Activated T-helper 1 cell treated with anti-CD3 and anti-CD28 coated beads, Interleukin-12 subunit alpha, Interleukin-12 subunit beta, Interleukin-2, Interleukin-4 antibody, amounts not matched to agents 30 ng/mL and 10 ng/mL and 1 ng/mL, durations not matched to agents 14 hours and 24 hours and 36 hours (primary cell): ENCODE measurements around the gene RDH14. TPM values are rescaled to one million over a fixed set of nuclear protein-coding genes. Genes with fewer than 3 reads are reported as not detected.
A peak's percentile ranks its signal among the peaks of the same experiment; 100 is the strongest.

Experiments used
- DNase-seq: peaks from one replicate; pipeline ENCODE4 v3.0.0; 2021; ENCODE audit warnings: low spot score
- H3K27ac Mint-ChIP-seq: one replicate; pipeline ENCODE4 v1.8.0; 2021; ENCODE audit warnings: mild to moderate bottlenecking, mixed read lengths
- H3K27me3 Mint-ChIP-seq: one replicate; pipeline ENCODE4 v1.8.0; 2022; ENCODE audit warnings: mild to moderate bottlenecking, moderate library complexity, mixed read lengths; ENCODE audit not compliant: insufficient read depth
- H3K36me3 Mint-ChIP-seq: one replicate; pipeline ENCODE4 v1.8.0; 2021; ENCODE audit warnings: low read depth, mixed read lengths
- H3K4me1 Mint-ChIP-seq: one replicate; pipeline ENCODE4 v1.8.0; 2021; ENCODE audit warnings: low read depth, mixed read lengths
- H3K4me3 Mint-ChIP-seq: one replicate; pipeline ENCODE4 v1.8.0; 2021; ENCODE audit warnings: mild to moderate bottlenecking, moderate library complexity, mixed read lengths
- H3K9me3 Mint-ChIP-seq: one replicate; pipeline ENCODE4 v1.8.0; 2021; ENCODE audit warnings: mixed read lengths
- intact Hi-C: fragments of 100-400 bp; cut with micrococcal nuclease; formaldehyde crosslinking; loops from one replicate; pipeline ENCODE4 v1.15.1; 2024
- total RNA-seq: library from RNA; stranded (reverse); gene quantifications from 2 replicates; pipeline ENCODE4 v1.2.3, GENCODE V29; 2022

Gene RDH14
- total RNA-seq, 1 donor from 2014 or later = 14.5 TPM

- no peak overlapping the region for H3K4me3 Mint-ChIP-seq
- intact Hi-C loops = no loop called here
- no peaks in the 10 kb centered on the region for H3K9me3 Mint-ChIP-seq
- peaks cover 4% of the 10 kb centered on the region for H3K27me3 Mint-ChIP-seq
- H3K36me3 Mint-ChIP-seq = no peaks in the 10 kb centered on the region
- H3K27ac Mint-ChIP-seq = no peak overlapping the region
- no peak for DNase-seq
- no peaks in the 10 kb centered on the region for H3K4me1 Mint-ChIP-seq
Measured at GRCh38 chr2:18527822-18528221, 32.6 kb downstream of the RDH14 start.

GRCh38 chr2:18527326-18527725 lies 33.1 kb downstream of the RDH14 start:
- DNase-seq = no peak
- intact Hi-C loops = no loop called here
- no peak overlapping the region for H3K4me3 Mint-ChIP-seq
- H3K27ac Mint-ChIP-seq = no peak overlapping the region
- H3K4me1 Mint-ChIP-seq = no peaks in the 10 kb centered on the region
- H3K36me3 Mint-ChIP-seq = no peaks in the 10 kb centered on the region
- H3K9me3 Mint-ChIP-seq = no peaks in the 10 kb centered on the region
- H3K27me3 Mint-ChIP-seq = peaks cover 4% of the 10 kb centered on the region

DNA sequence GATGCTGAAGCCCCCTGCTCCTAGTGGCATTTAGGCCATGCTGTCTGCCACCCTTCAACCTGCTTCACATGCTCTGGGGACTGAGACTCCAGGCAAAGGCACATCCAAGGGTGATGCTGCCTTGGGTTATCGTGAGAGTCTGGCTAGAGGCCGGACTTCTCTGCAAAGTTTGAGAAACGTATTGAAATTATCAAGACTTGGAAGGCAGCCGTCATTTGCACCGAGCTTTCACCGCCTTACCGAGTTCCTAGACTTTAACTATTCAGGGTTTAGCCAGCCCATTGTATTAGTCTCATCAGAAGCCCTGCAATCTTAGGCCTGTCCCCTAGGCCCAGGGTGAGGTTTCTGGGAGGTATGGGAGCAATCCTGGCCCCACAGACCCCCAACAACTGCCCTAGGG lies 34.0 kb downstream of the RDH14 start:
- no peak overlapping the region for H3K27ac Mint-ChIP-seq
- intact Hi-C loops = no loop called here
- no peak for DNase-seq
- H3K9me3 Mint-ChIP-seq = no peaks in the 10 kb centered on the region
- H3K27me3 Mint-ChIP-seq = peaks cover 6% of the 10 kb centered on the region
- no peaks in the 10 kb centered on the region for H3K36me3 Mint-ChIP-seq
- no peaks in the 10 kb centered on the region for H3K4me1 Mint-ChIP-seq
- no peak overlapping the region for H3K4me3 Mint-ChIP-seq

DNA sequence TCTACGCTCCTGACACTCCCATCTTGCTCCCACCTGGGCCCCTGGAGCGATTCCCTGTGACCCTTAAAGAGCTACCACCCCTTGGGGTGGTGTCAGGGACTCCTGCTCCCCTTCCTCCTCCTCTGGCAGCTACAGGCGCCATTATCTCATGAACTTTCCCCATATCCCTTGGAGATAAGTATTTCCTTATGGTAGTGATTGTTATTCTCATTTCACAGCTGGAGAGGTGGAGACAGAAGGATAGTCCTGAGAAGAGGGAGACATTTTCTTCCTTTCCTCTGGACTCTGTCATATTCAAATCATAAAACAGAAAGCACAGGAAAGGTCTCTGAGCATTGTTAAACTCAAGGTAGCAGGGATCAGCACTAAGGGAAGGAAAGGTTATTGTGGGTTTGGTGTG lies 34.6 kb downstream of the RDH14 start:
- no peaks in the 10 kb centered on the region for H3K4me1 Mint-ChIP-seq
- no peaks in the 10 kb centered on the region for H3K36me3 Mint-ChIP-seq
- H3K27ac Mint-ChIP-seq = no peak overlapping the region
- intact Hi-C loops = no loop called here
- H3K4me3 Mint-ChIP-seq = no peak overlapping the region
- no peak for DNase-seq
- no peaks in the 10 kb centered on the region for H3K9me3 Mint-ChIP-seq
- peaks cover 6% of the 10 kb centered on the region for H3K27me3 Mint-ChIP-seq

- intact Hi-C loops = no loop called here
- no peak for DNase-seq
- Mint-ChIP-seq H3K27me3 (peaks cover 4% of the 10 kb centered on the region), H3K4me1 (no peaks in the 10 kb centered on the region), H3K36me3 (no peaks in the 10 kb centered on the region), H3K9me3 (no peaks in the 10 kb centered on the region), H3K4me3 (no peak overlapping the region), H3K27ac (no peak overlapping the region)
Measured at GRCh38 chr2:18525236-18525635, 35.2 kb downstream of the RDH14 start.

DNA sequence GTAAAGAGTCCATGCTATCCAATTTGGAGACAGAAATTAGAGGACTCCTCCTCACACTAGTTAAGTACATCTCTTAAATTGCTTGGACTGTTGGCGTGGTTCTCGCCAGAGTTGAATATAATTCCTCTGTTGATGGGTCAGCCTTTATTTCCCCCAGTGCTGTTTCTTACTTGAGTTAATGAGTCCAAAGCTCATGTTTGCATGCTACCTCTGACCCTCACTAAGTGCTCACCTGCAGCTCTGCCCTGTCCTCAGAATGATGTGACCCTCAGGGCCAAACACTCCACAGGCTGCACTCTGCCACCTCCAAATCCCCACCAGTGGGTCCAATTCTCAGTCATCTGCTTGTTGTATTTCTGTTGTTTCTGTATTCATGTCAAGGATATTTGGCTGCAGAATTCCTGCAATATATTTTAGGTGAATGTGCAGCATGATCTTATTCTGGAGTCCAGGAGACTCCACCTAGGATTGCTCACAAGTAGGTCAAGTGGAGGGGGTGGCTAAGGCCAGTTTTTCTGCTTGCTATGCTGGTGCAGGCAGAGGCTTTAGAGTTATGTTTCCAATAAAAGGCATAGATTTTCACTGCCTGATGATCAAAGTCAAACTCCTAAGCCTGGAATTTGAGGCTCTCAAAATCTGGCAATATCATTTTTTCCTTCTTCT lies 37.8 kb downstream of the RDH14 start:
- Mint-ChIP-seq H3K4me3 (no peak overlapping the region), H3K27me3 (peaks cover 8% of the 10 kb centered on the region), H3K9me3 (no peaks in the 10 kb centered on the region), H3K27ac (no peak overlapping the region), H3K4me1 (no peaks in the 10 kb centered on the region), H3K36me3 (no peaks in the 10 kb centered on the region)
- no peak for DNase-seq
- intact Hi-C loops = loop anchor here (5.0 kb wide), 1 partner anchor 840 kb away; no protein-coding TSS in a partner anchor

- Mint-ChIP-seq H3K4me1 (no peaks in the 10 kb centered on the region), H3K36me3 (no peaks in the 10 kb centered on the region), H3K9me3 (no peaks in the 10 kb centered on the region), H3K4me3 (no peak overlapping the region), H3K27me3 (peaks cover 8% of the 10 kb centered on the region), H3K27ac (no peak overlapping the region)
- intact Hi-C loops = loop anchor here (1.0 to 5.0 kb wide), 5 partner anchors 40 to 1578 kb away; partner anchors contain the start of gene RDH14
- DNase-seq = peak; percentile 46
Measured at GRCh38 chr2:18520451-18521425, 39.7 kb downstream of the RDH14 start.

DNA sequence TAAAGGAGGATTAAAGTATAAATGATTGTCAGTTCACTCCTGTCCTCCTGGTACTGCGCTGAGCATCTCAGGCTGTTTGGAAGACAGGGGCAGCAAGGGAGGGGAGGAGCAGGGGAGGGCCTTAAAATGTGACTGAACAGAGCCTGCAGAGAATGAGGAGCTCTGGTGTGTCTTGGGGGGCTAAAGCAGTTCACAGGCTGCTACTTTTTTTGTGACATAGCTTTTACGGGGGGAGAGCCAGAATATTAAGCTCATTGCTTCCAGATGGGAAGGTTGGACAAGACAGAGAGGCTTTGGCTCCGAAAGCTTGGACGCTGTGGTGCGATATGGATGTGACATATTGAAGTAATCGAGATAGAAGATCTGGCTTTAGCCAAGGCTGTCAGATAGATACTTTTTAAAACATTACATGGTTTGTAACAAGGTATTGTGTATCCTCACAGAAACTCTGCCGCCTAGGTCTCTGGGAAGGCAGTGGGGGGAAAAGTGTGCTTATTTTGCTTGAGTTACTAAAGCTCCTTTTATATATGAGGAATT lies 40.5 kb downstream of the RDH14 start:
- Mint-ChIP-seq H3K9me3 (no peaks in the 10 kb centered on the region), H3K4me3 (no peak overlapping the region), H3K36me3 (no peaks in the 10 kb centered on the region), H3K27me3 (peaks cover 8% of the 10 kb centered on the region), H3K27ac (no peak overlapping the region), H3K4me1 (no peaks in the 10 kb centered on the region)
- no peak for DNase-seq
- intact Hi-C loops = loop anchor here (1.0 to 5.0 kb wide), 5 partner anchors 41 to 1578 kb away; partner anchors contain the start of gene RDH14

GRCh38 chr2:18518116-18519111 lies 42.0 kb downstream of the RDH14 start:
- intact Hi-C loops = no loop called here
- H3K27me3 Mint-ChIP-seq = peaks cover 7% of the 10 kb centered on the region
- no peaks in the 10 kb centered on the region for H3K9me3 Mint-ChIP-seq
- no peak overlapping the region for H3K4me3 Mint-ChIP-seq
- H3K27ac Mint-ChIP-seq = no peak overlapping the region
- no peaks in the 10 kb centered on the region for H3K4me1 Mint-ChIP-seq
- no peak for DNase-seq
- H3K36me3 Mint-ChIP-seq = no peaks in the 10 kb centered on the region

DNA sequence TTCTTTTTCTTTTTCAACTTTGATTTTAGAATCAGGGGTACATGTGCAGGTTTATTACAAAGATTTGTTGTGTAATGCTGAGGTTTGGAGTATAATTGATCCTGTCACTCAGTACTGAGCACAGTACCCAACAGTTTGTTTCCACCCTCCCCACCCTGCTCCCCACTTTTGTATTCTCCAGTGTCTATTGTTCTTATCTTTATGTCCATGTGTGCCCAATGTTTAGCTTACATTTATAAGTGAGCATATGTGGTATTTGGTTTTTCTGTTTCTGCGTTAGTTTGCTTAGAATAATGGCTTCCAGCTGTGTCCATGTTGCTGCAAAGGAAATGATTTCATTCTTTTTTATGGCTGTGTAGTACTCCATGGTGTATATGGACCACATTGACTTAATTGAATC lies 43.1 kb downstream of the RDH14 start:
- intact Hi-C loops = no loop called here
- H3K4me3 Mint-ChIP-seq = no peak overlapping the region
- DNase-seq = no peak

DNA sequence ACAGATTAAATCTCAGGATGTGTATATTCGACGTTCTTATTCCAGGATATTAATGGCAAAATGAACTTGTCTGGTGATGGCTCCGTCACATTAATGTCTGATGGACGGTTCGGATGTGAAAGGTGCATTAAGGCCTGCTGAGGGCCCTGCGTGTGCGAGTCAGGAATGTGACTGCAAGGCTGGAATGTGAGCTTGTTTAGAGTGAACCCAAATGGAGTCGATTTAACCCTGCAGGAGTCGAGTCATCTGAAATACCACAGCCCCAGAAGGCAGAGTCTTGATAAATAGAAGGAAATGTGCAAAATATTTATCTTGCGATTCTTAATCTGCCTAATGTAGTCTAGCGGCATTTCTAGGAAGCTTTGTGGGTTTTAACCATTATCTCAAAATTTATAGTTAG lies 44.3 kb downstream of the RDH14 start:
- Mint-ChIP-seq H3K27me3 (peaks cover 5% of the 10 kb centered on the region), H3K4me3 (no peak overlapping the region), H3K36me3 (no peaks in the 10 kb centered on the region), H3K4me1 (no peaks in the 10 kb centered on the region), H3K9me3 (no peaks in the 10 kb centered on the region), H3K27ac (no peak overlapping the region)
- DNase-seq = no peak
- intact Hi-C loops = no loop called here

More for the DNA sequence above, 43.1 kb downstream of the RDH14 start:
- Mint-ChIP-seq H3K36me3 (no peaks in the 10 kb centered on the region), H3K27me3 (peaks cover 7% of the 10 kb centered on the region), H3K27ac (no peak overlapping the region), H3K9me3 (no peaks in the 10 kb centered on the region), H3K4me1 (no peaks in the 10 kb centered on the region)
